ENCODE data around the gene ANXA5.

DNA sequence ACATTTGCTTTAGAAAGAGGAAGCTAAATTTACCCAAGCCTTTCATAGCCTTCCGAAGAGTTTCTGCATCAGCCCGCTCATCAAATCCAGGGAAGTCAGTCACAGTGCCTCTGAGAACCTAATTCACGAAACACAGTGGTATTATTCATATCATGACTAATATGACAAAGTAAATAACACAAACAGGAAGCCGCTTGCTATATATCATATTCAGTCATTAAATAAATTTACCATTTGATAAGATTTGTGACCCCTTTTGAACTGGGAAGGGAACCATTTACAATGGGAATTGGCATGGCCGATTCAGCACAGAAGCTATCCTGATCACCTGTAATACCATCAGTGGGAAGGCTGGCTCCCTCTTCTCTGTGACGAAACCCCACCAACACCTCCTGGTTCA lies 10.5 kb downstream of the ANXA5 start:
- no peak for TF ChIP-seq POLR2A (IDR thresholded peaks at IDR 0.05)
- TF ChIP-seq, protein P1, sequence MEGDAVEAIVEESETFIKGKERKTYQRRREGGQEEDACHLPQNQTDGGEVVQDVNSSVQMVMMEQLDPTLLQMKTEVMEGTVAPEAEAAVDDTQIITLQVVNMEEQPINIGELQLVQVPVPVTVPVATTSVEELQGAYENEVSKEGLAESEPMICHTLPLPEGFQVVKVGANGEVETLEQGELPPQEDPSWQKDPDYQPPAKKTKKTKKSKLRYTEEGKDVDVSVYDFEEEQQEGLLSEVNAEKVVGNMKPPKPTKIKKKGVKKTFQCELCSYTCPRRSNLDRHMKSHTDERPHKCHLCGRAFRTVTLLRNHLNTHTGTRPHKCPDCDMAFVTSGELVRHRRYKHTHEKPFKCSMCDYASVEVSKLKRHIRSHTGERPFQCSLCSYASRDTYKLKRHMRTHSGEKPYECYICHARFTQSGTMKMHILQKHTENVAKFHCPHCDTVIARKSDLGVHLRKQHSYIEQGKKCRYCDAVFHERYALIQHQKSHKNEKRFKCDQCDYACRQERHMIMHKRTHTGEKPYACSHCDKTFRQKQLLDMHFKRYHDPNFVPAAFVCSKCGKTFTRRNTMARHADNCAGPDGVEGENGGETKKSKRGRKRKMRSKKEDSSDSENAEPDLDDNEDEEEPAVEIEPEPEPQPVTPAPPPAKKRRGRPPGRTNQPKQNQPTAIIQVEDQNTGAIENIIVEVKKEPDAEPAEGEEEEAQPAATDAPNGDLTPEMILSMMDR (IDR thresholded peaks at IDR 0.05), result no peak
